H54 (cell line): ENCODE results near the gene PRKCB.
"Not testable (repeated sequence)": the region's sequence is repeated elsewhere in the genome, so short reads cannot be mapped to it uniquely, and the experiment has no call there.

Experiments
- DNase-seq: peaks from one replicate; pipeline ENCODE4 v3.0.0; 2011; ENCODE audit warnings: low spot score, mixed read lengths; ENCODE audit not compliant: insufficient read length
- FAIRE-seq: peaks from 3 replicates; lab custom pipeline; 2011; peaks lifted over from hg19 to GRCh38; lab: Jason Lieb, UNC
- POLR2A ChIP-seq: IDR thresholded peaks from 2 replicates; pipeline ENCODE4 v1.6.1; 2011; ENCODE audit warnings: low read depth, mild to moderate bottlenecking, low read length

Gene PRKCB

DNA sequence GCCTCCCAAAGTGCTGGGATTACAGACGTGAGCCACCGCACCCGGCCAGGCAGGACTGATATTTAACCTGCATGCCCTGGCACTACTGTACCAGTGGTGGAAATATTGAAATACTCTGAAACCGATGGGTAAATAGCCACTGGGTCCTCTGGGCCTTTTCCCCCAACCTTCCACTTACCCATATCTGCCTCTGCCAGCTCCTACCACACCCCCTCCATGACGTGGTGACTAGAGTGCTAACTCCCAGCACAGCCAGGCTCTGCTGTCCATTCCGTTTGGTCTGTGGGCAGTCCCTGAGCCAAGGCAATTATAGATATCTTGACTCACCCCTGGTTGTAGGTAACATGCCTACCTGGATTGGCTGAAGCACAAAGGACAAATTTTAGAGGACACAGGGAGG is 187.8 kb downstream of the PRKCB start:
- DNase-seq (no peak), FAIRE-seq (no peak)
- TF ChIP-seq POLR2A, result no peak

DNA sequence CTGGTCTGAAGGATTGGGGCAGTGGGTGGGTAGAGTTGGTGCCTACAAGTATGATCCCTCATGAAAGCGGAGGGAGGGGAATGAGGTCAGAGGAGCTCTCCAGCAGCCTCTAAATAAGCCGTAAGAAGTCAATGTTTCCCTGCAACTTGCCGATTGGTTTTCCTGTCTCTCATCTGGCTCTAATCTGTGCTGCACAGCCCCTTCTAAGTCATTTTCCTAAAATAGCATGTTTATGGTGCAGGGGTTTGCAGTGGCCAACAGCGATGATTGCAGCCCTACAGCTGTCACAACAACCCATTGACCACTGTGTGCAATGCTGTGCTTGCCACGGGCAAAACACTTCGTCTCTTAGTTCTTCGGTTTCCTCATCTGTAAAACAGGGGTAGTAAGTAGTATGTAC is 189.2 kb downstream of the PRKCB start:
- TF ChIP-seq POLR2A, result no peak

DNA sequence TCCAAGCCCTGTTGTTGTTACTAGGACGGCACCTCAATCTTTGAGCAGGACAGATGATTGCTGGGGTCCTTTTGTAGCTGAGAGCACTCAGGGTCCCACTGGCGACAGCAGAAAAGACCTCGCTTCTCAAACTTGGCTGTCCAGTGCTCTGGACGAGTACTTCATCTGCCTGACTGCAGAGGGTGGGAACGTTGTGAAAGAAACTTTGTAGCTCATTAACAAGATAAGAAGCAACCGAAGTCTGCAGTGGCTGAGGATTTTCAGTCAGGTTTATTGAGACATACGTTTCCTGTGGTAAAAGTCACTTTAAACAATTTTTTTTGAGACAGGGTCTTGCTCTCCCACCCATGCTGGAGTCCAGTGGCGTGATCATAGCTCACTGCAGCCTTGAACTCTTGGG is 191.7 kb downstream of the PRKCB start:
- DNase-seq (no peak), FAIRE-seq (no peak)
- no peak for TF ChIP-seq POLR2A

More for the DNA sequence above, 189.2 kb downstream of the PRKCB start:
- DNase-seq, result no peak
- FAIRE-seq, result no peak

DNA sequence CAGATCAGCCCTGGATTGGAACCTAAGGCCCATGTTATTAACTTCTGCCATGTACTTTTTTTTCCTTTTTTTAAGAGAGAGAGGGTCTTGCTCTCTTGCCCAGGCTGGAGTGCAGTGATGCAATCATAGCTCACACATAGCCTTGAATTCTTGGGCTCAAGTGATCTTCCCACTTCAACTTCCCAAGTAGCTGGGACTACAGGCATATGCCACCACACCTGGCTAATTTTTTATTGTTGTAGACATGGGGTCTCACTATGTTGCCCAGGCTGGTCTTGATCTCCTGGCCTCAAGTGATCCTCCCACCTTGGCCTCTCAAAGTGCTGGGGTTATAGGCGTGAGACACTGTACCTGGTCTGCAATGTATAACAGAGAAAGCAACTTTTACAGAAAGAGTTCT is 194.1 kb downstream of the PRKCB start:
- DNase-seq, FAIRE-seq: not testable (repeated sequence)

DNA sequence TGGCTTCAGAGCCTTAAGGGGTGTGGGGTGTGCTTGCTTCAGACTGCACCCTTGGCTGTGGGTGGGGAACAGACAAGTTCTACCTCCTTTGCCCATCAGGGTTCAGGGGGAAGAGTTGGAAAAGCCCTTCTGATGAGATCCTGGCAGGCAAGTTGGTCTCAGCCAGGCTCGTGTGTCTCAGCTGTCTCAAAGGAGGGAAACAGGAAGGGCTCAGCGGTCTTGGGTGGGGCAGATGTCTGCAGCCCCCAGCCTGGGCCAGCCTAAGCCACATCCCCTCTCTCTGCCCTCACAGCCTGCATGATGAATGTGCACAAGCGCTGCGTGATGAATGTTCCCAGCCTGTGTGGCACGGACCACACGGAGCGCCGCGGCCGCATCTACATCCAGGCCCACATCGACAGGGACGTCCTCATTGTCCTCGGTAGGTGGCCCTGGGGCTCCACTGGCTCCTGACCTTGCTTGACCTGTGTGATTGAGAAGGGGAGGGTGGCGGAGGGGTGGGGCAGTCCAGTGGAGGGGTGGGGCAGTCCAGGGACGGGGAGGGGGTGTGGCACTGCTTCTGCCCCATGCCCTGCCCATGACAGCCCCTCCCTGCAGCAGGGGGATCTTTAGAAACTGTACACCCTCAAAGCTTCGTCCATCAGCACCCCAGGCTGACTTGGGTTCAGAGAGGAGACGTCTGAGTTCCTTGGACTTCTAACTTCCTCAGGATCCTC is 199.5 kb downstream of the PRKCB start:
- DNase-seq (no peak), FAIRE-seq (no peak)
- no peak for TF ChIP-seq POLR2A

DNA sequence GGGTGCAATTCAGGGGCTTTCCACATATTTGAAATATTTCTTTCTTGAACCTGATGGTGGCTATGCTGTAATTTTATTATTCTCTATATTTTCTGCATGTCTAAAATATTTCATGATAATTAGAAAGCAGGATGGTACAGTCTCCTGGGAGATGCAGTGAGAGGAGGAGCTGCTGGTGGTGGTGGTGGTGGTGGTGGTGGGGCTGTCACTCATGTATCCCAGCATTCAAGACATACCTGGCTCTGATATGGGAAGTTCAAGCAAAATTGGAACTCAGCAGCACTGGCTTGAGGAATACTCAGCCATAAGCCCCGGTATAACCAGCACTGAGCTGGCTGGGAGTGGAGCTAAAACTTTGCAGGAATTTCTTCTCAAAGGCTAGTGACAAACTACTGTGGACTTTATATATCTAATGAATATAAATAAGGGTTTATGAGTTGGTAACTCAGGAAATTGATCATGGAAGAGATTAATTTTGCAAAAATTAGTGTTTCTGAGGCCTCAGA is 200.3 kb downstream of the PRKCB start:
- DNase-seq (no peak), FAIRE-seq (no peak)
- TF ChIP-seq POLR2A, result no peak

DNA sequence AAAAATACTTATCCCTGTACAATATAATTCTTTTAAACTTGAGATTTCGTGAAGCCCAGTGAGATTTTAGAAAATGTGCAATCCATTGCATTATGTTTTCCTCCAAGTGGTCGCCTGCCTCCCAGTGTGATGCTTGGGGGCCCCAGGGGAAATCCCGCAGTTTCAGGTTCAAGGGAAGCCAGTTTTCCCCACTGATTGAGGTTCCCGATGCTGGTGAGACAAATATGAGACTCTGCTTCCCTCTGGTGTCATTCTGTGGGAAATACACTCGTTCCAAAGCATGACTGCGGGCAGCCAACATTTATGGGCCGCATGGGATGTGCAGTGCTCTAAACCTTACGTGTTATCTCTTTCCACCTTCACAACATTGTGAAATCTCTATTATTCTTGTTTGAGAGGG is 200.8 kb downstream of the PRKCB start:
- peak; percentile 44 for DNase-seq
- no peak for FAIRE-seq
- TF ChIP-seq POLR2A, result no peak

DNA sequence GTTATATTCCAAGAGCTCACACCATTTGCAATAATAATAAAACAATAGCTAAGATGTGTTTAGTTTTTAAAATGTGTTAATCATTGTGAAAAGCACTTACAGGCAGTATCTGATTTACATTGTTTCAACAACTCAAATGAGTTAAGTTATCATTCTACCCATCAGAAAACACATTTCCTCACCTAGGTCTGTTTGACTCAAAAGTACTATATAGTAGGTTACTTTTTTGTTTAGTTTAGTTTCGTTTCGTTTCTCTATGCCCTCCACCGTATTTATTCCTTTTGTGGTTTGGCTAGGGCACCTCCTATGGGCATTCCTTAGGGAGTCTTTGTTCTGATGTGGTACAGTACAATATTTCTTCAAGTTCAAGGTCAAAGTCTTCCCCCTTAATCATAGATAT is 201.6 kb downstream of the PRKCB start:
- no peak for TF ChIP-seq POLR2A
- FAIRE-seq, result no peak
- no peak for DNase-seq

DNA sequence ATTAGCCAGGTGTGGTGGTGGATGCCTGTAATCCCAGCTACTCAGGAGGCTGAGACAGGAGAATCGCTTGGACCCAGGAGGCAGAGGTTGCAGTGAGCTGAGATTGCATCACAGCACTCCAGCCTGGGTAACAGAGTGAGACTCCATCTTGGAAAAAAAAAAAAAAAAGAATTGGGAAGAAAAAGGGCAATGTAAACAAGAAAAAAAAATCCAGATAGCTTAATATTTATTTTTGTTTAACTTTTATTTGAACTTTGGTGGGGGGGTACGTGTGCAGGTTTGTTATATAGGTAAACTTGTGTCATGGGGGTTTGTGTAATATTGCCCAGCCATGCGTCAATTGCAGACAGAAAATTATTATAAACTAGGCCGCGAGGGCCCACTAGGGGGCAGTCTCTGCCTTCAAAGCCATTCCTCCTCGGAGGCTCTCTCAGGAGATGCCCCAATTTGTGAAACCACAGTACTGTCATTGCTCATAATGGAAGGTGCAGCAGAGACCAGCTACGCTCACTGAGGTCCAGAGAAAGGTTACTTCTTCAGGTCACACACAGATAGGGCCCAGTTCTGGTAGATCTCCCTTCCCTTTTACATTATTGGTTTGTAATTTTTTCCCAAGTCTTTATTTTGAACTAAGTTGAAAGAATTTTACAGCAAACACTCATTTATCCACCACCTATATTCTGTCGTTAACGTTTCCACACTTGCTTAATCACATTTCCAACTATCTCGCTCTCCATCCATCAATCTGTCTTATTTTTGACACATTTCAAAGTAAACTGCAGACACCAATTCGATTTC is 206.2 kb downstream of the PRKCB start:
- no peak for FAIRE-seq
- no peak for TF ChIP-seq POLR2A
- DNase-seq, result peak; percentile 72

DNA sequence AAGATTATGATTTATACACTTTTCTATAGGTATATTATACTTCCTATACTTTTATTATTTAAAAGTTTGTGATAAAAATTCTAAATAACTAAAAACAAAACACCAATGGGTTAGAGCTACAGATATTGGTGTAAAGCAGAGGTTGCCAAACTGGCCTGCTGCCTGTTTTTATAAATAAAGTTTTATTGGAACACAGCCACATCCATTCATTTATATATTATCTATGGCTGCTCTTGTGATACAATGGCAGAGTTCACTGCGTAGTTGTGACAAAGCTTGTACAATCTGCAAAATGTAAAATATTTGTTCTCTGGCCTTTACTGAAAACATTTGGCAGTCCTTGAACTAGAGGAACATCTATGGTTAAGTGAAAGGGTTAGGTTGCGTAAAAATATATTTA is 208.7 kb downstream of the PRKCB start:
- DNase-seq (no peak), FAIRE-seq (no peak)
- no peak for TF ChIP-seq POLR2A

DNA sequence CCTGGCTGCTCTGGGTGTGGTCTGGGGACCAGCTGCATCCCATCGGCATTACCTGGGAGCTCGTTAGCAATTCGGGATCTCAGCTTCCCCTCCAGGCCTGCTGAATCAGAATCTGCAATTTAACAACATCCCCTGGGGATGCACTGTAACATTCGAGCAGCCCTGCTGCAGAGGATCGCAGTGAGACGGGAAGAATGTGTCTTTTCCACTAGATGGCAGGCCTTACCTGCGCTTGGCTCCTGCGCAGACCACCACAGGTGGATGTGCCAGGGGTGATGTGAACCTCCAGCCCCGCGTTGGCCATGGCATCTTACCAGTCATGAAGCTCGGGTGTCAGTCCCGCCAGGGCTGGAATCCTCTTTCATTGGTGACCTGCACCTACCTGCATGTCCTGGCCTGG is 209.9 kb downstream of the PRKCB start:
- no peak for DNase-seq
- FAIRE-seq, result no peak
- no peak for TF ChIP-seq POLR2A

DNA sequence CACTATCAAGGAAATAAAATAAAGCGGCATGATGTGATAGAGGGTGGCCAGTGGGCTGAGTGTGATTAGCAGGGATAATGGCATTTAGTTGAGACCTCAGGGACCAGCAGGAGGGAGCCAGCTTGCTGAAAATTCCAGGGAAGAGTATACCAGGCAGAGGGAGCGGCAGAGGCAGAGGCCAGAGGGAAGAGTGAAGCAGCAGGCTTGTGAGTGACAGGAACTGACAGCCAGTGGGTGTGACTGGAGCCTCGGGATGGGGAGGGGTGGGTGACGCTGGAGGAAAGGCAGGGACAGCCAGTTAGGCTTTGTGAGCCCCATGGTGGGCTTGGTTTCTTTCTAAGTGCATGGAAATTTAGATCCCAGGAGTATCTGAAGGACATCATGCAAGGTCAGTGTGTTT is 210.7 kb downstream of the PRKCB start:
- no peak for DNase-seq
- no peak for FAIRE-seq
- TF ChIP-seq POLR2A, result no peak

DNA sequence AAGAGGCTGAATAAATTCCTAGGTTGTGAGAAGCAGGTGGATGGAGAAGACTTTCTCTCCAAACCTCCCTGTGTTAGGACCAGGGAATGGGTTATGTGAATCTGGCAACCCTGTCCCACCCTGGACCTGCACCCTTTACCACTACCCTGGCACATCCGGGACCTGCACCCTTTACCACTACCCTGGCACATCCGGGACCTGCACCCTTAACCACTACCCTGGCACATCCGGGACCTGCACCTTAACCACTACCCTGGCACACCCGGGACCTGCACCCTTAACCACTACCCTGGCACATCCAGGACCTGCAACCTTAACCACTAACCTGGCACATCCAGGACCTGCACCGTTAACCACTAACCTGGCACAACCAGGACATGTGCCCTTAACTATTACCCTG is 213.3 kb downstream of the PRKCB start:
- FAIRE-seq (no peak), DNase-seq (no peak)

DNA sequence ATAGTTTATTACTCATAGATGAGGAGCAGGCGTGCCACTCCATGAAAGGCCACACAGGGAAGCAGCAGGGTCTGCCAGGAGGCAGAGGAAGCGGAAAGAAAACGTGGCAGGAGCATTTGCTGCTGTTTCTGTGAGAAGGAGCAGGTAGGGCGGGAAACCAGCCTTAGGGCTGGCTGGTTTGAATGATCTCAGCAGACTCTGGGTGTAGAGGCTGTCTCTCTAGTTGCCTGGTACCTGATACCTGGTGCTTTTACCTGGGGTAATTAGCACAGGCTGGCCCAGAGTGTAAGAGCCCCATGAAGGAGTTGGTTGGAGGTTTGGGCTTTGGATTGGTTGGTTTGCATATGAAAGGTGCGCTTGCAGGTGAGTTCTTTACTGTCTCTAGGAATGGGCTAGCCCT is 215.3 kb downstream of the PRKCB start:
- no peak for FAIRE-seq
- TF ChIP-seq POLR2A, result no peak

More for the DNA sequence above, 213.3 kb downstream of the PRKCB start:
- no peak for TF ChIP-seq POLR2A

More for the DNA sequence above, 215.3 kb downstream of the PRKCB start:
- no peak for DNase-seq
